ENCODE data around the gene NAA80.

- TF ChIP-seq POLR2A (IDR thresholded peaks at IDR 0.05; ENCODE audit: low read length) (no peak), GATA1 (IDR thresholded peaks at IDR 0.05; ENCODE audit: low read depth, low read length) (no peak)
These were observed 6.0 kb downstream of the NAA80 start for GRCh38 chr3:50293079-50293801.

All from erythroblast (primary cell).